HG02588 (cell line): ENCODE data around the gene GTF2I.
"Not testable (repeated sequence)": the region's sequence is repeated elsewhere in the genome, so short reads cannot be mapped to it uniquely, and the experiment has no call there.

ENCODE experiments used
- ATAC-seq: cut with Tn5 transposase; IDR thresholded peaks from one replicate; pipeline ENCODE4 v1.9.1; 2021; ENCODE audit warnings: mild to moderate bottlenecking, moderate library complexity; ENCODE audit not compliant: unreplicated experiment

Gene GTF2I

GRCh38 chr7:74773760-74774750, 116.5 kb downstream of the GTF2I start, which contains the start of gene NCF1:
NCF1 (plus strand) TSS chr7:74774011; CDS start chr7:74774032, 21 bp downstream.
- peak; percentile 80 for ATAC-seq

DNA sequence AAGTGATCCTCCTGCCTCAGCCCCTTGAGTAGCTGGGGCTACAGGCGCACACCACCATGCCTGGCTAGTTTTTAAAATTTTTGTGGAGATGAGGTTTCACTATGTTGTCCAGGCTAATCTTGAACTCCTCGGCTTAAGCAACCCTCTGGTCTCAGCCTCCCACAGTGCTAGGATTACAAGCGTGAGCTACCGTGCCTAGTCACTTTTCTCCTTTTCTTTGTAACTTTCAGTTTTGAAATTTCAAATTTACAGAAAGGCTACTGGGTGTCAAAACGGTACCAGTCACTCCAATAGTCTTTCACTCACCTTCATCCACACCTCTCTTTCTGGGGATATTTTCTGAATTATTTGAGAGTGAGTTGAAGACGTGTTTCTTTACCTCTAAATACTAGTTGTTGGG, 117.6 kb downstream of the GTF2I start:
- not testable (repeated sequence) for ATAC-seq

DNA sequence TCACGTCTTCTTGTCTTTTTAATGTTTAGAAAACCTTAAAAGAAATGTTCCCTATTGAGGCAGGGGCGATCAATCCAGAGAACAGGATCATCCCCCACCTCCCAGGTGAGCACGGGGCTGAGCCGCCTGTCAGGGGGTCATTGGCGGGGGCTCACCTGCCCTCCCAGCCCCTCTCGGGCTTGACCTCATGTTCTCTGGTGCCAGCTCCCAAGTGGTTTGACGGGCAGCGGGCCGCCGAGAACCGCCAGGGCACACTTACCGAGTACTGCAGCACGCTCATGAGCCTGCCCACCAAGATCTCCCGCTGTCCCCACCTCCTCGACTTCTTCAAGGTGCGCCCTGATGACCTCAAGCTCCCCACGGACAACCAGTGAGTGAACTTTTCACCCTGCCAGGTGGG, 121.5 kb downstream of the GTF2I start:
- ATAC-seq = not testable (repeated sequence)

DNA sequence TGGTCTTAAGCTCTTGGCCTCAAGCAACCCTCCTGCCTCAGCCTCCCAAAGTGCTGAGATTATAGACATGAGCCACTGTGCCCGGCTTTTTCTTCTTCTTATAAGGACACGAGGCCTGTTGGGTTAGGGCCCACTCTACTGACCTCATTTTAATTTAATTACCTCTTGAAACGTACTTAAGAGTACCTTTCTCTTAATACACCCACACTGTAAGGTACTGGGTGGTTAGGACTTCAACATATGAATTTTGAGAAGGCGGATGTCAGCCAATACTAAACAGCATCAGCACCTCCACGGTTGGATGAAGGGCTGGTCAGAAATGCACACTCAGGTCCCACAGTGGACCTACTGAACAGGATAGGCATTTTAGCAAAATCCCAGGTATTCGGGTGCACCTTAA, 124.2 kb downstream of the GTF2I start:
- ATAC-seq = not testable (repeated sequence)

DNA sequence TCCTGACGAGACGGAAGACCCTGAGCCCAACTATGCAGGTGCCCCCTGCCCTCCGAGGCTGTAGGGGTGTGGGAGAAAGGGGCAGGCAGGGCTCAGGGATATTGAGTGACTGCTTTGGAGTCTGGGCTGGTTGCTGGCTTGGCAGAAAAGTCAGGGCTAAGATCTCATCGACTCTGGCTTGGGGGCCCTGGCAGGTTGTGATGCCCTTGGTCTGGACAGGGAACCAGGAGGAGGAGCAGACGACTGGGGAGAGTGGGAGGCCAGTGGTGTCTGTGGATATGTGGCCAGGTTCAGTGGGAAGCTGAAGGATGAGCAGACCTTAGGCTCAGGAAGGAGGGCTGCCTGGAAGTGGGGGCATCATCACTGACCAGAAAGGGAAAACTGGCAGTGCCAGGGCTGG, 126.1 kb downstream of the GTF2I start:
- ATAC-seq = not testable (repeated sequence)

DNA sequence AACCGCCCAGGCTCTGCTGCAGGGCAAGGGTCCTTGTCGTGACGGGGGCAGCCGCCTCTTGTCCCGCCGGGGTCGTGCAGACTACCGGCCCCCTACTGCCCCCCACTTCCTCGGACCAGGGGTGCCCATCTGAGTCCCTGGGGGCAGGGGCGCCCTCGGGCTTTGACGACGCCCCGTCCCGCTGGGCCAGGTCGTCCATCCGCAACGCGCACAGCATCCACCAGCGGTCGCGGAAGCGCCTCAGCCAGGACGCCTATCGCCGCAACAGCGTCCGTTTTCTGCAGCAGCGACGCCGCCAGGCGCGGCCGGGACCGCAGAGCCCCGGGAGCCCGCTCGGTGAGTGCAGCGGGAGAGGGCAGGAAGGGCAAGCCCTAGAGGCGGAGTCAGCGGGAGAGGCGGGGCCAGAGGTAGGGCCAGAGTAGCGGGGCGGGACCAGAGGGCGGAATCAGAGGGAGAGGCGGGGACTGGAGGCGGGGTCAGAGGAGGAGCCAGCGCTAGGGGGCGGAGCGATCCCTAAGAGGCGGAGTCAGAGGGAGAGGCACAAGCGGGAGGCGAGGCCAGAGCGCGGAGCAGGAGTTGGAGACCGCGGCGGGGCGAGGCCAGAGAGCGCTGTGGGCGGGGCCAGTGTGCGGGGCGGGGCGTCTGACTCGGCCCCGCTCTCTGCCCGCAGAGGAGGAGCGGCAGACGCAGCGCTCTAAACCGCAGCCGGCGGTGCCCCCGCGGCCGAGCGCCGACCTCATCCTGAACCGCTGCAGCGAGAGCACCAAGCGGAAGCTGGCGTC, 131.0 kb downstream of the GTF2I start:
- ATAC-seq = peak; percentile 90

- ATAC-seq = not testable (repeated sequence)
Observed at GRCh38 chr7:74789200-74789736, 131.8 kb downstream of the GTF2I start.

- not testable (repeated sequence) for ATAC-seq
Observed at GRCh38 chr7:74797848-74798622, 140.5 kb downstream of the GTF2I start.

- not testable (repeated sequence) for ATAC-seq
Observed at GRCh38 chr7:74798644-74799043, 141.1 kb downstream of the GTF2I start.
